Measurements from ENCODE around the gene CCDC184.
A peak's percentile ranks its signal among the peaks of the same experiment; 100 is the strongest.
"Not testable (repeated sequence)": the region's sequence is repeated elsewhere in the genome, so short reads cannot be mapped to it uniquely, and the experiment has no call there.

The CCDC184 gene

DNA sequence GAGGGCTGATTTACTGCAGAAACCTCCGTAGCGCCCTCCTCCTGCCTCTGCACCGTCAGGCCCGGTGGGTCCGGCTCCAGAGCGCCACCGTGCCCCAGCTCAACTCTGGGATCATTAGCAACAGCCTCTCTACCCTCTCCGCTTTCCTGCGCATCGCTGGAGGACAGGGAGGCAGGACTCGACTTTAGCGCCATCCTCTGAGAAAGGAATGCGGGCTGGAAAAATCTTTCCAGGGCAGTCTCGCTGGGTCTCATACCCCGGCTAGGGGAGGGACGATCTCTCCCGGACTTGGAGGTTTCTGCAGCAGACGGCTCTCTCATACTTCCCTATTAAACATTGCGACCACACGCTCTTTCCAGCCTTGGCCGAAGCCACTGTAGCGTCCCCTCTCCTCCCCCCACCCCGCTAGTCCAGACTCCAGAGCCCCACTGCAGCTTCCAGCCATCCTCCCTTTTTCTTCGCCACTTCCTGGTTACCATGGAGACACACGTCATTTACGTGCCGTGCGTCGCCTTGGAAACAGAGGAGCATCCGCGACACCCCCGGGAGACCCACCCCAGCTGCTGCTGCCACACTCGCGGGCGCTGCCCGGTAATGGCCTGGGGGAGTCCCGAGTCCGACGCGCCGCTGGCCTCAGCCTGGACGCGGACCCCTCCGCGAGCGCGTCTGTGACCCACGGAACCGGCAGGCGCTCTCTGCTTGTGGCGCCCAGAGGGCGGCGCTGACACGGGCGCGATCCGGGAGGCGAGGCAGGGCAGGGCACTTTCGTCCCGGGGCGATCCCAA lies at the start of gene CCDC184:
Gene CCDC184 (plus strand): TSS at position 554 of the 785 bp plus-strand sequence. CDS start 479 bp downstream, outside the sequence.
- DNase-seq: peak; percentile 63

GRCh38 chr12:48135027-48135426 lies 48.4 kb upstream of the CCDC184 start:
- DNase-seq: no peak

- DNase-seq: no peak
These were observed 40.4 kb upstream of the CCDC184 start for GRCh38 chr12:48142818-48143674.

- DNase-seq: no peak
These were observed 39.5 kb upstream of the CCDC184 start for GRCh38 chr12:48143898-48144297.

- no peak for DNase-seq
These were observed 37.5 kb upstream of the CCDC184 start for GRCh38 chr12:48145981-48146380.

GRCh38 chr12:48151103-48151771 lies 32.2 kb upstream of the CCDC184 start:
- DNase-seq: no peak

DNA sequence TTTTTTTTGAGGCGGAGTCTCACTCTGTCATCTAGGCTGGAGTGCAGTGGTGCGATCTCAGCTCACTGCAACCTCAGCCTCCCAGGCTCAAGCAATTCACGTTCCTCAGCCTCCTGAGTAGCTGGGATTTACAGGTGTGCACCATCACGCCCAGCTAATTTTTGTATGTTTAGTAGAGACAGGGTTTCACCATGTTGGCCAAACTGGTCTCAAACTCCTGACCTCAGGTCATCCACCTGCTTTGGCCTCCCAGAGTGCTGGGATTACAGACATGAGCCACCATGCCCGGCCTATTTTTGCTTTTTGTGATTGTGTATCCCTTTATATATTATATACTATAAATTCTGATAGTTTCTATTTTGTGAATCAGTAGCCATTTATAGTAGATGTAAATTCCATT lies 27.7 kb upstream of the CCDC184 start:
- not testable (repeated sequence) for DNase-seq

DNA sequence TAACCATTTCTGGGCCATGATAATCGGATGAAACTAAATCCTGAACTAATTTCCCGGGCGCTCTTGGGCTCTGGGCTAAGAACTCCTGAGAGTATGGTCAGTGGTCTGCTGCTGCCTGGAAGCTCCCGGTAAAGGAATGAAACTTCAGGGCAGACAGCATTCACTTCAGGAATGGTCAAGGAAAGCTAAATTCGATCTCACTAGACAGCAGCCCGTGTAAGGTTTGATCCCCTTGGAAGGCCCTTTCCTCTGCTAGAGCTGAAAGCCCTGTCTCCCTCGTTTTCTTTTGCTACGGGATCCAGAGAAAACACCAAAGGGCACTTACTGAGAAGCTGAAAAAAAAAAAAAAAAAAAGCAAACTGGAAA lies 26.8 kb upstream of the CCDC184 start:
- DNase-seq: peak; percentile 65

DNA sequence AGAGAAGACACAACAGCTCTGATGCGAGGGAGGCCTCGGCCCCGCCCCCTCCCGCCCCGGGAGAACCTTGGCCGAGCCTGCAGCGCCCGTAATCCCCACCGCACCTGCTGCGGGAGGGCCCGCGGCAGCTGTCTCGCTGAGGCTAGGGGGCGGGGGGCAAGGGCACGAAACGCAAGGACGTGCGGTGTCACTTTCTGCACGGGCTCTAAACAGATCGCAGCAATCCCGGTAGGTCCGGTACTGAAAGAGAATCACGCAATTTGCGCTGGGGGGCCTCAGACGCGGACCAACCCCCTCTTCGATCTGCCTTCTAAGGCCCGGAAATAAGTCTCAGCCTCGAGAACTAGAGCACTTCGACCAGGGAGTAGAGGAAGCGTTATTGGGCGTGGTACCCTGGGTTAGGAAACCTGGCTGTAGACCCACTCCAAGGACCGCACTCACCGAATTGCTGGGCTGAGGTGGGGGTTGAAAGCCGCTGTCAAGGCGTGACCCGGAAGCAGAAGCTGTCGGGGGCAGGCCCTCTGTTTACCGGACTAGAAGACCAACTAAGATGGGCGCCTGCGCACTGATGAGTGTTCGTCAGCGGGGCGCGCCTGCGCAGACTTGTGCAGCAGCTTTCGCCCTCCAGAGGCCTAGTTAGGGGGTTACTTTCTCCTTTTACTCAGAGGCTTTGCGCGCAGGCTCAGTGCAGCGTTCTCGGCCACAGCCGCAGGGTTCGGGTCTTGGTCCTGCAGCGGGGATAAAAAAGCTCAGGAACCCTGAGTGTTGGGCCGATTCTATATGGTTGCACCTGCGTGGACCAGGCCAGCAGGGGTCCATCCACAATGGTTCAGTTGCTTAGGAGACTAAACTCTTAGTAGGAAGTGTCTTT lies 26.2 kb upstream of the CCDC184 start, which contains the start of gene ASB8:
Gene ASB8 (minus strand): TSS at position 498 of the 871 bp plus-strand sequence. CDS start 4,019 bp downstream, outside the sequence.
- DNase-seq: peak; percentile 100

DNA sequence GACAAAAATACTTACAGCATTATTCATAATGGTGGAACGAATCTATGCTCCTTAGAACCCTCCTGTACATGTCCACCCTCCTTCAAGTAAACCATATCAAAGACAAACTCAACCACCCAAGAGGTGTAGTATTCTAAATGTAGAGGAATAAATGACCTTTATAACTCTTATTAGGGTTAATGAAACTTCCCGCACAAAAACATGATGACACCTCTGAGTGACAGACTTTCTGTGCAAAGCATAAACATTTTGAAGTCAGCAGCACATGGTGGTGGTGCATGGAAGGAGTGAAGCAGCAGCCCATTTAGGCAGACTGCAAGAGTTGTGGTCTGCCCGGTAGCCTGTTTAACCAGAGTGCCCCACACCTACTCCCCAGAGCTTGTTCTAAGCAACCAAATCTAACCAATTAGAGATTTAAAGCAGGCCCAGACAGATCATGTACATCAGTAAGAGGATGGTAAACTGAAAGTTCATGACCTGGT lies 25.5 kb upstream of the CCDC184 start:
- no peak for DNase-seq

- no peak for DNase-seq
These were observed 23.4 kb upstream of the CCDC184 start for GRCh38 chr12:48160046-48160445.

- DNase-seq: no peak
These were observed 22.6 kb upstream of the CCDC184 start for GRCh38 chr12:48160807-48161206.

DNA sequence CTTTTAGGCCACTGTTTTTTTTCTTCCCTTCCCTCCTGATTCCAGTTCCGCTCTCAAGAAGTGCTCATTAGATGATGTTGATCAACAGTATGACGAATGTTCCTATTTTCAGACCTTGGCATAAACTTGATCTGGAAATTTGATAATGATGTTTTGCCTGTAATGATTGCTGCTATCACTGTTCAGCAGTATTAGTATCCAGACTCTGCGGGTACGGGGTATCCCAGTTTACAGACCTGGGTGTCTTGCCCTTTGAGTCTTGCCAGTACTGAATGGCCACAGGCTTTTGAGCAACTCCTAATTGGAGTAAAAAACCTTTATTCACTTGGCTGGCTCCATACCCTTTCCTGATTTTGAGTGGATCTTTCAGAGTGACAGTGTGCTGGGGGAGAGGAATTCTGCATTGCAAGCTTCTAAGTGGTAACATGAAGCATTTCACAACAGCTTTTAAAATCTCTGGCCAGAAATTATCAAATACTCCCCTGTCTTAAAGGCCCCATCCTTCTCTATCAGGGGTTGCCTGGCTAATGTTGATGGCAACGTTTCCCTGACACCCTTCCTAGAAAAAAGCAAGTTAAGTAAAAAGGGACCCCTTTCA lies 20.2 kb upstream of the CCDC184 start:
- DNase-seq: no peak

DNA sequence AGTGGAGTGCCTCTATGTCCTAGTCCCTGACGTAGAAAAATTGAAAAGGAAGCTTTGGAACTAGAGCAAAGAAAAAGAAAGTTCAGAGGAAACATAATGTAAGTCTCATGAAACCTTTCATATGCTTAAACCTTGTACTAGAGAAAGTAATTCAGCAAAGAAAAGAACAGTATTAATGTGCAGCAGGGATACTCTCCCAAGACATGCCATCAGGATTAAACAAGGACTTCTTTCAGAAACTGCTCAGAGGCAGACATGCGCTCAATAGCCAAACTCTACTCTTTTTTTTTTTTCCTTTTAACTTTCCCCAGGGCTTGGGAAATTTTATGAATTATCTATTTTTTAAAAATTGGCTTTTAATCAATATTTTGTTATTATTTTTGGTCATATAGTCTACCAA lies 19.0 kb upstream of the CCDC184 start:
- DNase-seq: no peak

- DNase-seq: peak; percentile 73
These were observed 18.1 kb upstream of the CCDC184 start for GRCh38 chr12:48165089-48165981.

- DNase-seq: no peak
These were observed 14.4 kb upstream of the CCDC184 start for GRCh38 chr12:48169011-48169410.

- DNase-seq: peak; percentile 61
These were observed 7.6 kb upstream of the CCDC184 start for GRCh38 chr12:48175613-48176416.

DNA sequence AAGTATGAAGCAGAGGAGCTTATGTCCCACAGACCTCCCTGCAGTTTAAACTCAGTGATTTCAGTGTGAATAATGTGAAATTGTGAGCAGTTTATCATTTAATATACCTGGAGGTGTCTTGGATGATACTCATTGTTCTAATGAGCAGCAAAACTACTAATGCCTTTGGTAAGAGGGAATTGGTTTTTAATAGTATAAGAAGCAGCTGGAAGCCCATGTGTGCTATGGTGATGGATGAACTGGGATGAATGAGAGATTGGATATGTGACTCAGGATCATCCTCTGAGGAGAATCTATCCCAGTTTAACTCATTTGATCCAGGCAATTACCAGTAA lies 7.1 kb upstream of the CCDC184 start:
- DNase-seq: peak; percentile 66

- DNase-seq: no peak
These were observed 5.5 kb upstream of the CCDC184 start for GRCh38 chr12:48177982-48178381.

- no peak for DNase-seq
These were observed 4.0 kb upstream of the CCDC184 start for GRCh38 chr12:48179466-48179865.

Data from NCI-H82 (cell line).